ENCODE data around the gene MRPL20.
"Not testable (repeated sequence)": the region's sequence is repeated elsewhere in the genome, so short reads cannot be mapped to it uniquely, and the experiment has no call there.

Gene MRPL20

DNA sequence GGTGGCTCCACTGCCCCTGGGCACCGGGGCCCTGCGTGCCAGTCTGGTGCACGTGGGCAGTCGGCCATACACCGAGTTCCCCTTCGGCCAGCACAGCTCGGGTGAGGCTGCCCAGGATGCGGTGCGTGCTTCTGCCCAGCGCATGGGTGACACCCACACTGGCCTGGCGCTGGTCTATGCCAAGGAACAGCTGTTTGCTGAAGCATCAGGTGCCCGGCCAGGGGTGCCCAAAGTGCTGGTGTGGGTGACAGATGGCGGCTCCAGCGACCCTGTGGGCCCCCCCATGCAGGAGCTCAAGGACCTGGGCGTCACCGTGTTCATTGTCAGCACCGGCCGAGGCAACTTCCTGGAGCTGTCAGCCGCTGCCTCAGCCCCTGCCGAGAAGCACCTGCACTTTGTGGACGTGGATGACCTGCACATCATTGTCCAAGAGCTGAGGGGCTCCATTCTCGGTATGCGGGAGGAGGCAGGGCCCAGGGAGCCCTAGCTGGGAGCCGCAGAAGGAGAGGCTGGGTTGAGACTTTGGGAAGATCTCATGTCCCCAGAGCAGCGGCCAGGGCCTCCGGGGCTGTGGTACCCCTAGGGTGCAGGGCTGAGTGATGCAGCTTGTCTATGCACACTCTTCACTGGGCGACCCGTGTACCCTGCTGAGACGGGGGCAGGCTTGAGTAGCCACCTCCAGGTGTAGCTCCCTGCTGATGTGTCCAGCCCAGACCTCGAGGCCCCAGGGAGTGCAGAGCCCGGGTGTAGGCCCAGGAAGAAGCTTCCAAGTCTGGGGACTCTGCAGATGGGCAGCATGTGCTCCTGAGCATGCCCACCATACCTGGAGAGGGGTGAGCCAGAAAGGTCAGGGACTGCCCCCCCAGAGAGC is 30.2 kb upstream of the MRPL20 start:
- no peak for DNase-seq (ENCODE audit: low read depth)

DNA sequence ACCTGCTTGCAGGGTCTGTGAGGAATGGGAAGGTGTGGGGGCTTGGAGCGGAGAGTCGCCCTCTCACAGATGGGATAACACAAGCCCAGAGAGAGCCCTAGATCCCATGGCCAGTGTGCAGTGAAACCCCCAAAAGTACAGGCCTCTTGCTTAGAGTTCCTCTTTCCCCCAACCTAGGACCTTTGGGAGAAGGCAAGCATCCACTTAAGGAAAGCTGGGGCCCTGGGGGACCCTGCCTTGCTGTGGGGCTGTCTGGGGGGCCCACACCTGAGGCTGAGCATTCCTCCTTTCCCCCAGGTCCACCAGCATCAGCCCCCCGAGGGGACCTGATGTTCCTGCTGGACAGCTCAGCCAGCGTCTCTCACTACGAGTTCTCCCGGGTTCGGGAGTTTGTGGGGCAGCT is 29.5 kb upstream of the MRPL20 start:
- no peak for DNase-seq (ENCODE audit: low read depth)

DNA sequence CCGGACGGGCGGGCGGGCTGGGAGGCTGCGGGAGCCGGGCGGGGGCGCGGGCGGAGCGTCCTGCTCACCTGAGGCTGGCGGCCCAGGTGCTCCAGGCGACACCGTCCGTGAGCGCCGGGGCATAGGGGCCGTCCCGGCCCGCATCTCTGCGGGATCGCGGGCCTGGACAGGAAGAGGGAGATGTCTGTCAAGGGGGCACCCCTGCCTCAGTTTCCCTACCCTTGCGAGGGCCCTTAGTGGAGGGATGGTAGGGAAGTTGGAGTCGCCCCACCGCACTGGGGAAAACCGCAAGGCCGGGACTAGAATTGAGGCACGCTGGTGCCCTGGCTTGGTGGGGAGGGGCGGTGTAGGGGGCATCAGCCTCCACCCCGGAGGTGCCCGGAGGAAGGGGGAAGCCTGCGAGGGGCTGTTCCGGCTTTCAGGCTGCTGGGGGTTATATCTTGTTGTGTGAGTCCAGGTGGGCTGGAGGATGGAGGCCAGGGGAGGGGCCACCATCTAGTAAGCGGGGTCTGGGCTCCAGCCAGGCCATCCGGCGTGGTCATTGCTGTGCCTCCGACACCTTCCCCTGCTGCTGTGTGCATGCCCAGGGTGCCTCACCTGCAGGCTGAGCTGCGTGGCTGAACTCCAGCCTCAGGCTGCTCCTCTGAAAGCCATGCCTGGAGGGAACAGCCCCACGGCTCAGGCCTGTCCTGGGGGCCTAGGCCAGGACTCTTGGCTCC is 29.0 kb upstream of the MRPL20 start:
- no peak for DNase-seq (ENCODE audit: low read depth)

DNA sequence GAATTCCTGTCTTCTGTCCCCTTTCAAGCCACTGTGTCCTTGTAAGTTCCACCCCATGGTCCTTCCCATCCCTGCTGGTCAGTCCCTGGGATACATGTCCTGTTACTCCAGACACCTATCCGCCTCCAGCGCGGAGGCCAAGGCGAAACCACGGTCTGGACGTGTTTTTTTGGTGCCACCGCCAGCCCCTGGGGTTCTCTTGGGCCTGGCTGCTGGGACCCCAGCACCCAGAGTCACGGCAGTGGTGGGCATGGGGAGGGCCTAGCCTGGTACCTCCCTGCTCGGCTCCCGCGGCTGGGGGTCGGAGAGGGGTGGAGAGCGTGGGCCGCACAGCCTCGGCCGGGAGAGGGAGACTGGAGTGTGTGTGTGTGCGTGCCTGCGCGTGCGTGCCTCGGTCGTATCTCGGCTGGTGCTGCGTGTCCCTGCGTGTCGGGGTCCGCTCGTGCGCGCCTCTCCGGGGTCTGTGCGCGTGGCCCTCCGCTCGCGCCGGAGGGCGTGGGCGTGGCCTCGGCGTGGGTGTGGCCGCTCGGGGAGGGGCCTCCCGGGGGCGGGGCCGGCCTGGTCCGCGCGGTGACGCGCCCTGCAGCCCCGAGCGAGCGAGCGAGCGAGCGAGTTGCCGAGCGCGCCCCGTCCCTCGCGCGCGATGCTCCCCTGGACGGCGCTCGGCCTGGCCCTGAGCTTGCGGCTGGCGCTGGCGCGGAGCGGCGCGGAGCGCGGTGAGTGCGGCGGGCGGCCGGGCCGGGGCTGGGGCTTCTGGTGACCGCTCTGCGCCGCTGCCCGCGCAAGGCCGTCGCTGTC is 28.2 kb upstream of the MRPL20 start, which contains the start of gene VWA1:
TSS of gene VWA1 (plus strand) at position 585 of the 798 bp plus-strand sequence. CDS start at position 644, 59 bp downstream.
- DNase-seq (ENCODE audit: low read depth) = peak; percentile 50

DNA sequence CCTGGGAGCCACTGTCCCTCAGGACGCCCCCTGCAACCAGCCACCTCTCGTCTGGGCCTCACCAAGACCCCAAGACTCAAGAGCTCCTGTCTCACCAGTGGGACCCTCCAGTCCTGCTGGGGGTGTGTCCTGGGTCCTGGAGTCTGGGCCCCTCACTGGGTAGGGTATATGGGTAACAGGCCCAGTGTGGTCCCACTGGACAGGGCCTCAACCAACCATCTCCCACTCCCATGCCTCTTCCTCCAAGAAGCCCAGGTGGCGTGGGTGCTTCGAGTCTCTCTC is 27.7 kb upstream of the MRPL20 start:
- DNase-seq (ENCODE audit: low read depth) = no peak

DNA sequence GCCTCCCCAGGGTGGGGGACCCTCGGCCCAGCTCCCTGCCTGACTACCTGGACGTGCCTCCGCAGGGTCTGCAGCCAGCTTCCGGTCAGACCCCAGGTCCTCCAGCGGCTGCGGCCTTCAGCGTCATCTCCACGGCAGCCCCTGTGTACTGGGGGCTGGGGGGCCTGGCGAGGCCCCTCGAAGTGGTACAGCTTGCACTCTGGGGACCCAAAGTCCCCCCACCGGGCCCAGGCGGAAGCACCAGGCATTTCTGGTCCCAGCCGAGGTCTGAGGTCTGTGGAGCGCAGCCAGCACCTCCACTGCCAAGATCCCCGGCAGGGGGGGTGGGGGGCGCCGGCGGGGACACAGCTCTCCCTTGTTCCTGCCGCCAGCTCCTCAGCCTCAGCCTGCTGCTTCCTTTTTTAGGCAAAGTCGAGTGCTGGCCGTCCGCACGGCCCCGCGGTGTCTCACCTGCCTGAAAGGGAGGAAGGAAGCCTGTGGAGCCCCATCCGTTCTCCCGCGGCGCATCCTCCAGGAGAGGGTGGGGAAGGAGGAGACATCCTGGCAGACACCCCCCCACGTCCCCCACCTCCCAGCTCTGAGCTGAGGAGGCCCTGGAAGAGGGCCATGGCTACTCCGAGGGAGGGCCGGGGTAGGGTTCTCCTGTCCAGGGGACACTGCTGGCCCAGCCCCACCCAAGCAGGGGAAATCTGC is 27.2 kb upstream of the MRPL20 start:
- DNase-seq (ENCODE audit: low read depth) = no peak

DNA sequence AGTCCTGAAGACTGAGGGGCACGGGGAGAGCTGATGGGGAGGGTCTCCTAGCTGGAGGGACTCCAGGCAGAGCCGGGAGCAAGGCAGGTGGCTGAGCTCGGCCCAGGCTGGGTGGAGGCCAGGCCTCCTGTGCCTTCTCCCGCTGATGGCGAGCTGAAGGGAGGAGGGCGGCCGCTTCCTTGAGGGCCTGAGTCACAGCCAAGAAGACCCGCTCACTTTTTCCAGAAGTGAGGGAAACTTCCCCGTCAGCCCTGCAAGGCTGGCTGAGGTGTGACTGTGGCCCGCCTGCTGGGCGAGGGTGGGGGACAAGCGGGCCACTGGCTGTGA is 26.7 kb upstream of the MRPL20 start:
- DNase-seq (ENCODE audit: low read depth) = peak; percentile 17

DNA sequence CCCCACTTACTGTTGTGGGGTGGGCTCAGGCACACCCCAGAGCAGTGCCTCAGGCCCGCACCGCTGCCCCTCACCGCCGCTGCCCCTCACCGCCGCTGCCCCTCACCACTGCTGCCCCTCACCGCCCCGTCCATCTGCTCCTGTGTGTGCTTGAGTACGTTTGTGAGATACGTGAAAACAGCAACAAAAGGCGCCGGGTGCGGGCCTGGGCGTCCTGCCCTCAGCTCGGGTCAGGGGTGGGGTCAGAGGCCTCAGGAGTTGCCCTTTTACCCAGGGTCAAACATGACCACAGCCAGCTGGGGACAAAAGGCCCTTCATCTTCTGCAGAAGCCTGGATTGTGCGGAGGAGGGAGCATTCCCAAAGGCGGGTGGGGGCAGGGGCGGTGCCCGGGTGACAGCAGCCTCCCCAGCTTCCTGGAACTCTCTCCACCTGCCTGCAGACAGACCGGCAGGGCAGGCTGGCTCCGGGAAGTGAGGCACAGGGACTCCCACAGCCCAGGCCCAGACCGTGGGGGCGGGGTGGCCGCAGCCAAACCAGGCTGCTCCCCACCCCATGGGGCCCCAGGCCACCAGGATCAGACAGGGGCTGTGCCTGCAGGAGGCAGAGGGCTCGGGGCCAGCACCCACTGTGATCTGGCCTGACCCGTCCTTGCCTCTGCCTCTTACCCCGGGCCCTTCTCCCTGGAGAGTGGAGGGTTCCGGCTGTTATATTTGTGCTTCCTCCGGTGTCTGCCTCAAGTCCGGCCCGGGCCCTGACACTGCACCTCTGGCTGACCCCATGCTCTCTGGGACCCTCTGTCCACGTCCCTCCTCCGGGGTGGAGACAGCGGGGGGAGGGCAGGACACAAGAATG is 26.1 kb upstream of the MRPL20 start:
- DNase-seq (ENCODE audit: low read depth) = no peak

DNA sequence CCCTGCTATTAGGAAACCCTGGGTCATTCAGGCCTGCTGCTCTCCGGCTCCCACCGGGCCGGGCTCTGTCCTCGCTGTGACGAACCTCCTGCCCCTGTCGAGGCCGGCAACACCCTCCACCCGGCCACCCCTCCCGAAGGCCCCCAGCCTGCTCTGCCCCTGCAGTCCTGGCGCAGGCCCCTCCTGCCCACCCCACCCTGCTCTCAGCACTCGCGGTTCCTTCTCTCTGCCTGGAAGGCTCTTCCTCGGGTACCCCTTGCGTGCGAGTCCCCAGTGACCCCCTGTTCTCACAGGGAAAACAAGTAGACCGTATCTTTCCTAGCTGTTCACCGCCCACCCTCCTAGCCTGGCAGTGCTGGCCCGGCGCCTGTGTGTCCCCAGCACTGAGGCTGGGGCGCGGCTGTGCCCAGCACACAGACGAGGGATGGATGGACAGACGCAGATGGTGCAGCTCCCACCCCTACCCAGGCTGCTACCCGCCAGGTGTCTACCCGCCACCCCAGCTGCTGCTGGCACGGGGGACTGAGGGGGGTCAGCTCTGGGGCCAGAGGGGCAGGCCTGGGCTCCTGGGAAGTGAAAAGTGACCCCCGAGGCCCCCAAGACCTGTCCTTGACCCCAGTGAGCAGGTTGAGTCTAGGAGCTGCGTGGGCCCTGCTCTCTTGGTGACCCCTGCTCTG is 25.3 kb upstream of the MRPL20 start:
- DNase-seq (ENCODE audit: low read depth) = no peak

DNA sequence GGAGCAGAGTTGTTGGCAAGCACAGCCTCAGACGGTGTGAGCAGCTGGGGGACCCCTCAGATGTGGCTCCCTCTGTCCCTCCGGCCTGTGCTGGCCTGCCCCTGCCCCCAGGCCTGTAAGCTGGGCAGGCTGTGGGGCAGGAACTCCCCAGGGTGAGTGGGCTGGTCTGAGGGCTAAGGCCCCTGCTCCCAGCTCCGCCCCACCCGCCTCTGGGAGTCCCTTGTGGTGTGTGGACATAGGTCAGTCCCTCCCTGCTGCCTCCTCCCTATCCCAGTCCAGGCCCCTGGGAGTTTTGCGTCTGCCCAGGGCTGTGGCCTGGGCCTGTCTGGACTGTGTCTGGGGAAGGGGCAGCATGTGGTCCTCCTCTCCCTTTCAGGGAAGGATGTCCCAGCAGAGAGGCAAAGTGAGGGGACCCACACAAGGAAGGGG is 24.8 kb upstream of the MRPL20 start:
- no peak for DNase-seq (ENCODE audit: low read depth)

DNA sequence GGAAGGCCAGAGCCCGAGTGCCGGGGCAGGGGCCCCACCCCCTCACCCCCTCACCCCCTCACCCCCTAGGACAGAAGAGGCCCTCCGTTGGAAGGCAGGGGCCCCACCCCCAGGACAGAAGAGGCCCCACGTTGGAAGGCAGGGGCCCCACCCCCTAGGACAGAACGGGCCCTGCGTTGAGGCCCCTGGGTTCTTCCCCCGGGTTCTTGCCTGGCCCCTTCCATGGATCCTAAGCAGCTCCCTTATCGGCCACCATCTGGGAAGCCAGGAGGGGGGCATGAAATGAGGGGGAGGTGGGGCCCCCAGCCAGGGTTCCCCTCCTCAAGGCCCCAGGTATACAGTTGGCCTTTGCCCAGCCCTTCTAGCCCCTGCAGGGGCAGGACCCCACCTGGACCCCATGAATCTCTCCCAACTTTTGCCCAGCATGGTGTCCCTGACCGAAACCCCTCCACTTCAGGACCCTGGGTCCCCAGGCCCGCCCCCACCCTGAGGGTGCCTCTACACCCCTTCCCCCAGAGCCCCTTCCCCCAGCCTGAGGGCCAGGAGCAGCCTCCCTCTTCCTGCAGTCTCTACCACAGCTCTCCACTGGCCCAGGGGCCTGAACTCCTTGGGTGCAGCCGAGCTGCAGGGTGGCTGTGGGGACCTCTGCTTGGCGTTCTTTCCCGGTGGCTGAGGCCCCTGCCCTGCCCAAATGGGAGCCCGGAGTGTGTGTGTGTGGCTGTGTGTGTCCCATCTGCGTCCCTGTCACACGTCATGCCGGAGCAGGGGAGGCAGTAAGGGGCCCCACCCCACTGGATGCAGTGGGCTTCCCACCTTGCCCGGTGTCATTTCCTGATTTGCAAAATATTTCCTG is 24.1 kb upstream of the MRPL20 start:
- DNase-seq (ENCODE audit: low read depth) = no peak

DNA sequence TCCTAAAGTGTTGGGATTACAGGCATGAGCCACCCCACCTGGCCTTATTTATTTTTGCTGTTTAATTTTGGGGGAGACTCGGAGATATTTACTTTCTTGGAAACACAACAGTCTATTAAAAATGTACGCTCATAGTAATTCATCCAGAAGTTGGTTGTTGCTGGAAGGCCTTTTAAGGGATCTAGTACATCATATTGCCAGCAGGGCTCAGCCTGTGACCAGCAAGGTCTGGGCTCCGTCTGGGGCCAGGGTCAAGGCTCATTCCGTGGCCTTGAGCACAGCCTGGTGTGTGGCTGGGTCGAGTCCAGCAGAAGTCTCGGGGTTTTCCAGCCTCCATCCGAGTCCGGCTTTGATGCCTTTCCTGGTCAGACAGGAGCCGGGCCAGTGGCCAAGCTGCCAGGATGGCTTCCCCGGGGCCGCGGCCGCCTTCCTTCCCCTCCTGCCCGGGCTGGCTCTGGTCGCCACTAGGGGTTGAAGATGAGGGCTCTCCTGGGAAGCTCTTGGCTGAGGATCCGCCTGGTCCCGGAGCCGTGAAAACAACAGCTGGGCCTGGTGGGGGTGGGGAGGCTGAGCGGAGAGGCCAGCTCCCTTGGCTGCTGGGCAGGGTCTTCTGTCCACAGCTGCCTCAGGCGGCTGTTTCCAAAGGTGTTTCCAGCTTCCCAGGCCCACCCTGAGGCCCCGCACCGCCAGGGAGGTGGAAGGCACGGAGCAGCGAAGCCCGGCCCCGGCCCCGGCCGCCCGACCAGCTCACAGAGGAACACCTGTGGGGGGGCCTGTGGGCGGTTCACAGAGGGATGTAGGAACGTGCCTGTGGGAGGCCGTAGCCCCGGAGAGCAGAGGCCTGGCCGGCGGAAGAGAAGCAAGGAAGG is 23.3 kb upstream of the MRPL20 start:
- peak; percentile 33 for DNase-seq (ENCODE audit: low read depth)

DNA sequence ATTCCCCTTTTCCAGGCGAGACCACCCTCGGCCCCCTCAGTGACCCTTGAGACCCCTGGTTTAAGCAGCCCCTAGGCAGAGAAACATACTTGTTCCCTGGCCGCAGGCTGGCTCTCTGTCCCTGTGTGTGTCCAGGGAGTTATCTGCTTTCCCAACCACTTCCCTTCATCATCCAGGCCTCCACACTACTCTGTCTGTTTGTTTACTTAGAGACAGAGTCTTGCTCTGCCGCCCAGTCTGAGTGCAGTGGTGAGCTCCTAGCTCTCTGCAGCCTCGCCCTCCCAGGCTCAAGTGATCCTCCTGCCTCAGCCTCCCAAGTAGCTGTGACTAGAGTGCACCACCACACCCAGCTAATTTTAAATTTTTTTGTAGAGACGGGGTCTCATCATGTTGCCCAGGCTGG is 22.6 kb upstream of the MRPL20 start:
- peak; percentile 48 for DNase-seq (ENCODE audit: low read depth)

DNA sequence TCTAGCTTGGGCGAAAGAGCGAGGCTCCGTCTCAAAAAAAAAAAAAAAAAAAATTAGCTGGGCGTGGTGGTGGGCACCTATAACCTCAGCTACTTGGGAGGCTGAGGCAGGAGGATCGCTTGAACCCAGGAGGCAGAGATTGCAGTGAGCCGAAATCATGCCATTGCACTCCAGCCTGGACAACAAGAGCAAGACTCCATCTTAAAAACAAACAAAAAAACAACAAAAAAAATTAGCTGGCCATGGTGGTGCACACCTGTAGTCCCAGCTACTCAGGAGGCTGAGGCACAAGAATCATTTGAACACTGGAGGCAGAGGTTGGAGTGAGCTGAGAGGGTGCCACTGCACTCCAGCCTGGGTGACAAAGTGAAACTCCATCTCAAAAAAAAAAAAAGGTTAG is 21.9 kb upstream of the MRPL20 start:
- not testable (repeated sequence) for DNase-seq (ENCODE audit: low read depth)

DNA sequence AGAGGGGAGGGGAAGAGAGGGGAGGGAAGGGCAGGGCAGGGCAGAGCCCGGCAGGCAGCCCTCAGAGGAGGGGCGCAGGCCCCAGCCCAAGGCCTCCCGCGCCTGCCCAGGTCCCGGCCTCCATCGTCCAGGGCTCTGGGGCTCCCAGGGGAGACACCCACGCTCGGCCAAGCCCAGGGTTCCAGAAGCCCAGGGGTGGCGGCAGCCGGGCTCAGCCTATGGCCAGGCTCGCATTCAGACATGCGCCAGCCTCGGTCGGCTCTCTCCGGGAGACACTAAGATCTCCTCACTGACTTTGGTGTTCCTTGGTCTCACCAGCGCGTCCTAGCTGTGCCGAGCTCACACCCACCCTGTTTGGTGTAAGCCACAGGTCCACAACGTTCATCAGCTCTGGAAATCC is 21.1 kb upstream of the MRPL20 start:
- no peak for DNase-seq (ENCODE audit: low read depth)

DNA sequence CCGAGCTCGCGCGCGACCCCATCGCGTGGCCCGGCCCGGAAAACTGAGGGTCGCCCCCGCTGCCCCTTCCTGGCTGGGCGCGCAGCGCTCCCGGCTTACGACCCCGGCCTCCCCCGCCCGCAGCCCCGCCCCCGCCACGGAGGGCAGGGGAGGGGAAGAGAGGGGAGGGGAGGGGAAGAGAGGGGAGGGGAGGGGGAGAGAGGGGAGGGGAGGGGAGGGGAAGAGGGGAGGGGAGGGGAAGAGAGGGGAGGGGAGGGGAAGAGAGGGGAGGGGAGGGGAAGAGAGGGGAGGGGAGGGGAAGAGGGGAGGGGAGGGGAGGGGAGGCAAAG is 20.7 kb upstream of the MRPL20 start:
- no peak for DNase-seq (ENCODE audit: low read depth)

DNA sequence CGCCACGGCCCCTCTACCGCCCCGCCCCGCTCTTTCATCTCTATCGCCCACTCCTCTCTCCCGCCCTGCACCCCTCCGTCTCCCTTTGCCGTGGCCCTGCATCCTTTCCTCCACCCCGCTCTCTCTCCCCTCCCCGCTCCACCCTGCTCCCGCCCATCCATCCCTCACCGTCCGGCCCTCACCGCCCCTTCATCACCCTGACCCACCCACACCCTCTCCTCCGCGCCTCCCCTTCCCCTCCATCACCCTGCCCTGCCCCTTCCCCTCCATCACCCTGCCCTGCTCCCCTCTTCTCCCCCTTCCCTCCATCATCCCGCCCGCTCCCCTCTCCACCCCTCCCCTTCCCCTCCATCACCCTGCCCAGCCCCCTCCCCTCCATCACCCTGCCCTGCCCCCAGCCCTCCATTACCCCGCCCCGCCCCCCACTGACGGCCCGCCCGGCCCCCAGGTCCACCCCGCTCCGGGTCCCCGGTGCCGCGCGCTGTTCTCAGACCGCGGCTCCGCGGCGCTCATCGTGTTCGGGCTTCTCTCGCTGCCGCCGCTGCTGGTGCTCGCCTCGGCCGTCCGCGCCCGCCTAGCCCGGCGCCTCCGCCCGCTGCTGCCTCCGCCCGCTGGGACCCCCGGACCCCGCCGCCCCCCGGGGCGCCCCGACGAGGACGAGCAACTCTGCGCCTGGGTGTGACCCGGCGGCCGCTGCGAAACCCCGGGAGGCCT is 20.2 kb upstream of the MRPL20 start:
- no peak for DNase-seq (ENCODE audit: low read depth)

DNA sequence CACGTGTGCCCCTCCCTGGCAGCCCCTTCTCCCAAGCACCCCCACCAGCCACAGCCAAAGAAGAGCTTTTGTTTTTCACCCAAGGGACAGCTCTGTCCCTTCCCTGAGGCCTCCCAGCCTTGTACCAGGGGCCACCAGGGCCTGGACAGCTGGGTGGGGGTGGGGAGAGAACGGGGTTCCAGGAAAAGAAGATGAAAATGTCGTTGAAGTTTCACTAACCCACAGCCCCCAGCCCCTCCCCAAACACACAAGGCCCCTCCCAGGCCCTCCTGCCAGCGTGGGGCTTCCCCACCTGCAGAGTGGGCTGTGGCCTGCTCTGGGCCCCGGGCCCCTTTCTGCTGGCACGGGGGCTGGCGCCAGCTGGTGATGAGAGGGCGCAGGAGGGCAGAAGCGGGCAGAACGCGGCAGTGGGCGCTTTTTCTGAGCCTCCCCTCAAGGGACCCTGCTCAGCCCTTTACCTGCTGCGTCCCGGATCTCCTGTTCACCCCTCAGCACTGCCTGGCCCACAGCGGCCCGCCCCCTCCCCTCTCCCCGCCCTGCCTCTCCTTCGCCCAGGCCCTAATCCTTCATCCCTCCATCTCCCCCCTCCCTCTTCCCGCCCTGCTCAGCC is 19.5 kb upstream of the MRPL20 start:
- no peak for DNase-seq (ENCODE audit: low read depth)
